GM19438 (cell line): ENCODE measurements around the gene MACIR.

ENCODE experiments used
- ATAC-seq: cut with Tn5 transposase; IDR thresholded peaks from one replicate; pipeline ENCODE4 v1.9.1; 2021; ENCODE audit warnings: low read depth; ENCODE audit not compliant: unreplicated experiment

MACIR gene

DNA sequence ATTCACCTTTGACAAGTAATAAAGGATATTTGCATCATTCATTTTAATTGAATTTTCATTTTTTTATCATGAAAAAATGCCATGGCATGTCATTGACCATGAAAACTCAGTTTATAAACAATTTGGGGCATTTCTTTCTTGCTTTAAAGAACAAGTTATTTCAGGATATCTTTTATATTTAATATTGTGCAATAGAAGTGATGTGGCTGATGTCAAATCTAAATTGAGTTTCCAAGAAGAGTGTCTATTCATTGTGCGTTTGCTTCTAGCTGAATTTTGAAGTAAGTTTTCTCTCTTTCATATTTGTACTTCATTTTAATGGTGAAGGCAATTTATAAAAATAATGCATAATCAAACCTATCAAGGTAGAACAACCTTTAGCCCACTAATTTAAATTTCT lies 30.5 kb downstream of the MACIR start:
- no peak for ATAC-seq

DNA sequence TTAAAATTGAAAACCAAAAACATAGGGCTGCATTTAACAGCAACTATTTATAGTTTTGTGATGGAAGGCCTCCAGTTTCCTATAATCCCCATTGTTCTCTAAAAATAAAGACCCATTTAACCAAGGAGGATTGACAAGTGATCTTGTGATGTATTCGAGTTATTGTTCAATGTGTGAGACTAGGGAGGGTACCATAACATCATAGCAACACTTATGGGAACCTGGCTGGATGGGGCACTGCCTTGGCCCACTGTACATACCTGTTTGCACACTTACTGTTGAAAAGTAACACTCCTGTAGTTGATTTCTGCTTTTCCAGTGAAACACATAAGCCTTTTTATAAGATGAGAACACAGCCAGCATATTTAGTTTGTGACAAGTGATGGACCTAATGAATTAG lies 32.3 kb downstream of the MACIR start:
- no peak for ATAC-seq

DNA sequence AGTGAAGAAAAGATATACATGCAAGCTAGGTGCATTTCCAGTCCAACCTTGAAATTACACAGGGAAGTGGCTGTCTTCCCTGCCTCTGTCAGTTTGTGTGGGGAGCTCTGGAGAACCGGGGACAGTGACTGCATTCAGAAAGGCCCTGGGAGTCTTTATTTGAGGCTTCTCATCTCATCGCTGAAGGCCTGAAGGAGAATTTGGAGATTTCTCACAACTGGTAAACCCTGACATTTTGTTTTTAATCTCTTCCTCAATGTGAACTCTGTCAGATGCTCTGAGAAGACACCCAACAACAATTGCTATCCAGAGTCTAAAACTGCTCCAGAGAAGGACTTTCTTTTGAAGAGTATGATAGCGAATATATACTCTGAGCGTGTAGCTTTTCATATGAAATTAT lies 33.0 kb downstream of the MACIR start:
- ATAC-seq = no peak

DNA sequence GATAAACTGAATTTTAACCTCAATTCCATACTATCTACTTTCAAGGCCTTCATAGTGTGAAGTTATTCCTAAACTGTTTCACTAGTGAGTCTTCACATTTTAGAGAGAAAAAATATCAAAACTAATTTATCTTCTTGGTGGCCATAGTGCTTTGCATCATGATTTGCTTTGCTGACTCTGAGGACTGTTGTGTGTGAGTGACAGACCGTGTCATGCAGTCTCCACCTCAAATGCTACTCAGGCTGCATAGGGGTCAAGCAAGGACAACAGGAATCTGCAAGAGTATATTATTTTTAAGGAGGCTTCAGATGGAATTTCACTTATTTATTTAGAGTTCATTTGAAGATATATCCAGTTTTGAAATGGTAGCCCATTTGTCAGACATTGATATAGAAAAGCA lies 34.5 kb downstream of the MACIR start:
- ATAC-seq = no peak

DNA sequence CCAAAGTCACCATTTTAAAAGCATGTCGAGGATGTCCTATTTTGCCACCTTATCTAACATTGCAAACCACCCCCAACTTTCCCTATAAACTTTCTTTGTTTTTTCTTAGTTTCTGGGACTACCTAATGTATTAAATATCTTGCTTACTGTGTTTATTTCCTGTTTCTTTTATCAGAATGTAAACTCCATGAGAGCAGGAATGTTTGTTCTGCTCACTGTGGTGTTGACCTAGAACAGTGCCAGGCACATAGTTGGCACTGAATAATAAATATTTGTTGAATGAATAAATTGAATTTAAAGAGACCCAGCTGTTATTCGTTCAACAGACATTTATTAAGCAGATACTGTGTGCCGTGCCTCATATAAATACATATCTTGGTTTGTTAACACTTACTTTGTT lies 35.2 kb downstream of the MACIR start:
- no peak for ATAC-seq

DNA sequence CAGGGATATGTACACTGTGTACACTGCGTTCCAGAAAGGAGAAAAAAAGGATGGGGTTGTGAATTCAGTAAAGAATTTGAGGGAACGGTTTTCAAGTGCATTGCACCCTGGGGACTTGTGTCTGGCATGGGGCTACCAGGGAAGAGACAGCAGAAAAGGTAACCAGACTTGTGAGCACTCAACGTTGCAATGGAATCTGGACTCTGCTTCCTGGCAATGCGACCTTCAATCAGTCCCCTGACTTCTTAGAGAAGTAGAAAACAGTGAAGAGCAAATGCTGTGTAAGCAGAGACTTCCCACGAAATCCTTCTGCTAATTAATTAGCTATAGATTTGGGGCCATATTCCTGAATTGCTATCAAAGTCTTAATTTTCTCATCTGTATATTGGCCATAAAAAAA lies 36.3 kb downstream of the MACIR start:
- no peak for ATAC-seq

DNA sequence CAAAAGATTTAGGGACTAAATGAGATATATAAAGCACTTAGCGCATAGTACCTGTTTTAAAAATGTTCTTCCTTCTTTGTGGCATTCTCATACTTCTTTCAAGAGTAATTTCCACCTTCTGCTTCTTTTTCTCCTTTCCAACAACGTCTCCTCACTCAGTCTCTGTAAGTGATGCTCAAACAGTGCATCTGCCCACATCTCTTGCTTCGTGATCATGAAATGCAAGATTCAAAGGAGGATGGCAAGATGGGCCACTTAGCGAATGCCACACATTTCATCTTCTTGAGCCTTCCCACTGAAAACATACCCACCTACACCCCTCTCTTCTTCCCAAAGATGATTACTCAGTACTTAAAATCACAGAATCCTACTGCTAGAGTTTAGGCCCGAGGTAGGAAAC lies 36.9 kb downstream of the MACIR start:
- no peak for ATAC-seq

DNA sequence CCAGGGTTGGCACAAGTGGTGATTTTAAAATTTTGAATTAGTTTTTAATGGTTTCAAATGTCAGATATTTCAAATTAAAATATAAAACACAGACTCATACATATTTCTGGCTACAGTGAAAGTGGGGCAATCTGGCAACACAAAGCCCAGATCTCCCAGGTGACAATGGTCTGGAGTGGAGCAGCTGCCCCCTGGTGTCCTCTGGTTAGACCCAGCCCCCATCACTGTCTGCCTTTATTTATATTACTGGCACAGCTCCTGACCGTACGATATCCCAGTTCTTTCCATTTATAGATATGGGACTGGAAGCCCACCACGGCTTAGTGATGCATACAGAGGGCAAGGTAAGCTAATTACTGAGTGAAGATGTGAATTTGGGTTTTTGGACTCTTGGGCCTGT lies 37.3 kb downstream of the MACIR start:
- ATAC-seq = no peak

DNA sequence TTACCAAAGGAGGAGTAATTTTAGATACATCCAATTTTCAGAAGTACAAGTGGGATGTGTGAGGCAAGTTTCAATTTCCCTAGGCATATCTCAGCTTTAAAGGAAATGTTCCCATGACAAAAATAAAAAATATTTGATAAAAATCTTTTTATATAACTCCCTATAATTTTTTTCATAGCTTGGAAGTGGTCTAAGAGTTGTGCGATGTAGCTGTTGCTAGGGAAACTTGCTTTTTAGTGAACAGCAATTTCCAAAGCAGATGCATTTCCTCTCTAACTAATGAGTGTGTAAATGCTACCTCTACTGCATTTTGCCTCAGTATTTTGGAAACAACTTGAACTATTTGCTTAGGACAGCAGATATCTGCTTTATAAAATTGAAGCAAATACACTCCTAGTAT lies 39.6 kb downstream of the MACIR start:
- no peak for ATAC-seq

DNA sequence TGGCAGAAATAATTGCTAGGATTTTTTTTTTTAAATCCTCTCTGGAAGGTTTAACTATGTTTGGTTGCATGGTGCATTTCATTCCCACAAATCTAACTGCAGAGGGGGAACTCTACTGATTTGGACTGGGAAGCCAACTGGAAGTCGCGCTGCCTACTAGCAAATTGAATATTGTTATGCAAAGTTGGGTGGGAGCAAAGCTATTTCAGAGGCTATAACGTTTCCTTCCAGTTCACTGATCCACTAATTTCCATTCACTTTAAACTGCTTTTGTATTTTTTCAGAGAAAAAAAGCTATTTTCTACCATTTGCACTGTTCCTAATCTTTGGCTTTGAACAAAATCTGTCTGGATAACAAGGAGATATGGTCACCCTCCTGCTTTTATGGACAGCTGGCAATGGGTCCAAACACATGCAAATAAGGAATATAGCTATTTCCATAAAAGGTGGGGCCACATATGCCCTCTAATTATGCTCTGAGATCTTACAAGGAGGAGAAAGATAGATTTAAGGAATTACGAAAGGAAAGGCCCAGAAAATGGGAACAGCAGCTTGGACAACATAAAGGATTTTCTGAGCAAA lies 40.1 kb downstream of the MACIR start:
- no peak for ATAC-seq

DNA sequence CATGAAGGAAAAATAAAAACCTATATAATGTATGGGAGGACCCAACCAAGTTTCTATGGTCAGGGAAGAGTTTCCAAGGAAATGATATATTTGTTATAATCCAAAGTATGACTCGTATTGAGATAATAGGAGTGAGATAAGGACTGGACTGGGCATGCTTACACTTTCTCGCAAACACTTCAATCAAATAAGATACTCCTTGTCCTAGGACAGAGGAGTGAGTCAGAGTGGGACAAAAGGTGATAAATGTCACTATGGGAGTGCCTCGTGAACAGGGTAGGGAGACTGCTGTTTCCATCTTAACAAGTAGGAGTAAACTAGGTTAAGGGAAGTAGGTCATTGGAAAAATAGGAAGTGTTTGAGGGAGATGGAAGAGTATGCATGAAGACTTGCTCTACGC lies 47.2 kb downstream of the MACIR start:
- ATAC-seq = no peak

DNA sequence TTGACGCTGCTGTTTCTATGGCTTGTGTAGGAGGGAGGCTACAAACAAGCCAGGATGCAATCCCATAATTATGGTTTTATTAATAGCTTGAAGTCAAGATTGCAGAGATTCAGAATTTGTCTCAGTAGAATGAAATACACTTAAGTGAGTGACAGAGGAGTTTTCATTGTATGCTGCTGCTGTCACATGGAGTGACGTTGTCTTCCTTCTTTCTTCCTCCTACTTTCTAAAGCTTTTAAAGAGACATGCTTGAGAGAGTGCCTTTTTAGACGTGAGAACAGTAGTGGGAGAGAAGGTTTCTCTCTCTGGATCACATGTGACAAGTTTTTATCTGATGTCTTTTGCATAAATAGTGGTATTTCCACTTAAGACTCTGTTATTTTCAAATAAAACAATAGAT lies 48.9 kb downstream of the MACIR start:
- ATAC-seq = no peak

DNA sequence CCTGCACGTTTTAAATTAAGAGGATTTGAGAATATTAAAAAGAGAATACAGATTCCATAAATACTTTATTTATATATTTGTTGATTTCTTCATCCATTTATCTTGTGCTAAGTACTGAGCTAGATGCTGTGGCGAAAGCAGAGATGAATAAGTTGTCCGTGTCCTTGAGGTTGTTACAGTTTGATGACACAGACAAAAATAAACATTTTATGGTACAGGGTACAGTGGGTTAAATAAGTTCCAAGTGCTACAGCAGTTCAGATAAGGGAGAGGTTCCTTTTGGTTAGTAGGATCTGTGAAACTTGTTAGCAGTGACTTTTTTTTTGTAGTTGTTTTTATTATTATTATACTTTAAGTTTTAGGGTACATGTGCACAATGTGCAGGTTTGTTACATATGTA lies 50.2 kb downstream of the MACIR start:
- no peak for ATAC-seq

DNA sequence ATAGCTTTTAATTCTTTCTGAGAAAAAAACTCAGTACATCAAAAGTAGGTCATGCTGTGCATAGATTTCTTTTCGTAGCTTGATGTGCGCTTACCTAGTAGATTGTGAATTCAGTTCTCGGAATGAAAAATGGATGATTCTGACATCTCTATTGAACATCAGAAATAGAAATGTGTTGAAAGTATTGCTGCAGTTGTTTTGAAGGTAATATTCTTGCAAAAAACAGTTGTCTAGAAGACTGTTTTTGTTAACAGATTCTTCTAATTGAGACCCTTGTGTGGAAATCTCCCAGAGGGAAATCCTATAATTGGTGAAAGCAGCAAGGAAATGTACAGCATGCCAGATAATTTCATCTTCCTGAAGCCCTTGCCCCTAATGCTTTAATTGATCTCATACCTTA lies 54.5 kb downstream of the MACIR start:
- ATAC-seq = no peak

DNA sequence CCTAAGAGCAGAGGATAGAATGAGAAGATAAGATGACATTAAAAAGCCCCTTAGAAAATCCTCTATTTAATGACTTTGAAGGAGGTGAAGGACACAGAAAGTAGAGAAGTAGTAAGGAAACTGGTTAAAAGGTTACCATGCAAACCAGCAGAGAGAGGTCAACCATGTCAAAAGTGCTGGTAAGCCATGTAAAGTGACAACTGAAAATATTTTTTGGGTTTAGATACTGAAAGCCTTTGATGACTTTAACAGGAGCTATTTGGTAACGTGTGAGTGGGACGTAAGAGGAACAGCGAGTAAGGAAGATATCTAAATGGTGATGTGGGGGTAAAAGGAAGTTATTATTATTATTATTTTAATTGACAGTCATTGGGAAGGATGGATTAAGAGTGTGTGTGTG lies 56.9 kb downstream of the MACIR start:
- ATAC-seq = no peak

DNA sequence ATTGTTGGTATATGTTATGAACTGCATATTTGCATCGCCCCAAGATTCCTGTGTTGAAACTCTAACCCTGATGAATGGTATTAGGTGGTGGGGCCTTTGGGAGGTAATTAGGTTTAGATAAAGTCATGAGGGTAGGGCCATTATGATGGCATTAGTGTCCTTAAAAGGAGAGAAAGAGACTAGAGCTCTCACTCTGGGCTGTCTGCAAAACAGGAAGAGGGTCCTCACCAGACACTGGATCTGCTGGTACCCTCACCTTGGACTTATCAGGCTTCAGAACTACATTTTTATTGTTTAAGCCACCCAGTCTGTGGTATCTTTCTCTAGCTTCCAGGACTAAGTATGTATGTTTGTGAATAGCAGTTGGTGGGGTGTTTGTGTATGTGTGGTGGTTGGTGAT lies 68.9 kb downstream of the MACIR start:
- no peak for ATAC-seq

DNA sequence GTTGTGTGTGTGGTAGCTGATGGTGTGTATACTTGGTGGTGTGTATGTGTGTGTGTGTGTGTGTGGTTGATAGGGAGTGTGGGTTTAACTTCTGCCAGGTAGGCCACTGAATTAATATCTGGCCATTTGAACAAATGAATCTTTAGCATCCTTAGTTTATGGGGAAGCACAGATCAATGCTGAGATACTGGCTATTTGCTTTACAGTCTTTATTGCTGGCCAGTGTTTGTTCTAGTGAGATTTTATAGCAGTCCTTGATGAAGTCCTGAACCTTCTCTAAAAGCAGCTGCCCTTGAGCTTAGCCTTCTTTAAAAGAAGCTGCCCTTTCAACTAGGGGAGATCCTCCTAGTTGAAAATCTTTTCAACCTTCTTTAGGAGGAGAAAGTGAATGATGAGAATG lies 69.3 kb downstream of the MACIR start:
- ATAC-seq = no peak
